ENCODE data around the gene RECQL5. TPM values are rescaled to one million over a fixed set of nuclear protein-coding genes. Genes with fewer than 3 reads are reported as not detected.

RECQL5 gene
- 7.8 TPM for total RNA-seq

GRCh38 chr17:75666959-75667790, at the start of gene RECQL5, which contains the start of gene SAP30BP:
RECQL5 (minus strand) TSS chr17:75667154; CDS start chr17:75666557, 597 bp downstream.
SAP30BP (plus strand) TSS chr17:75667338; CDS start chr17:75667373, 35 bp downstream.
- no peaks in the 10 kb centered on the region for H3K27me3 ChIP-seq (ENCODE audit: insufficient read depth, low read length)
- no peaks in the 10 kb centered on the region for H3K9me3 ChIP-seq (ENCODE audit: low read depth, low read length)
- peaks cover 33% of the 10 kb centered on the region for H3K4me1 ChIP-seq (ENCODE audit: insufficient read depth, low read length)
- H3K4me3 ChIP-seq (ENCODE audit: low read length): peak within 1 kb of the TSS; percentile 90

- Histone ChIP-seq H3K27me3 (ENCODE audit: insufficient read depth, low read length) (no peaks in the 10 kb centered on the region), H3K4me3 (ENCODE audit: low read length) (no peak overlapping the region), H3K9me3 (ENCODE audit: low read depth, low read length) (no peaks in the 10 kb centered on the region), H3K4me1 (ENCODE audit: insufficient read depth, low read length) (no peaks in the 10 kb centered on the region)
These were observed 45.5 kb upstream of the RECQL5 start for GRCh38 chr17:75712446-75712845.

- Histone ChIP-seq H3K4me3 (ENCODE audit: low read length) (no peak overlapping the region), H3K9me3 (ENCODE audit: low read depth, low read length) (no peaks in the 10 kb centered on the region), H3K4me1 (ENCODE audit: insufficient read depth, low read length) (no peaks in the 10 kb centered on the region)
These were observed 40.2 kb upstream of the RECQL5 start for GRCh38 chr17:75707079-75707571.

GRCh38 chr17:75706042-75706728, 39.2 kb upstream of the RECQL5 start:
- H3K4me3 ChIP-seq (ENCODE audit: low read length): no peak overlapping the region
- H3K4me1 ChIP-seq (ENCODE audit: insufficient read depth, low read length): no peaks in the 10 kb centered on the region
- H3K9me3 ChIP-seq (ENCODE audit: low read depth, low read length): no peaks in the 10 kb centered on the region
- H3K27me3 ChIP-seq (ENCODE audit: insufficient read depth, low read length): no peaks in the 10 kb centered on the region

More at GRCh38 chr17:75707079-75707571, 40.2 kb upstream of the RECQL5 start:
- no peaks in the 10 kb centered on the region for H3K27me3 ChIP-seq (ENCODE audit: insufficient read depth, low read length)

- H3K9me3 ChIP-seq (ENCODE audit: low read depth, low read length): no peaks in the 10 kb centered on the region
- no peak overlapping the region for H3K4me3 ChIP-seq (ENCODE audit: low read length)
- H3K27me3 ChIP-seq (ENCODE audit: insufficient read depth, low read length): no peaks in the 10 kb centered on the region
- H3K4me1 ChIP-seq (ENCODE audit: insufficient read depth, low read length): no peaks in the 10 kb centered on the region
These were observed 38.3 kb upstream of the RECQL5 start for GRCh38 chr17:75704963-75705875.

GRCh38 chr17:75703591-75703990, 36.6 kb upstream of the RECQL5 start:
- H3K4me3 ChIP-seq (ENCODE audit: low read length): no peak overlapping the region
- H3K27me3 ChIP-seq (ENCODE audit: insufficient read depth, low read length): no peaks in the 10 kb centered on the region
- no peaks in the 10 kb centered on the region for H3K4me1 ChIP-seq (ENCODE audit: insufficient read depth, low read length)
- no peaks in the 10 kb centered on the region for H3K9me3 ChIP-seq (ENCODE audit: low read depth, low read length)

GRCh38 chr17:75703191-75703590, 36.2 kb upstream of the RECQL5 start:
- H3K27me3 ChIP-seq (ENCODE audit: insufficient read depth, low read length): no peaks in the 10 kb centered on the region
- H3K9me3 ChIP-seq (ENCODE audit: low read depth, low read length): no peaks in the 10 kb centered on the region
- no peak overlapping the region for H3K4me3 ChIP-seq (ENCODE audit: low read length)
- no peaks in the 10 kb centered on the region for H3K4me1 ChIP-seq (ENCODE audit: insufficient read depth, low read length)

- no peaks in the 10 kb centered on the region for H3K27me3 ChIP-seq (ENCODE audit: insufficient read depth, low read length)
- no peaks in the 10 kb centered on the region for H3K4me1 ChIP-seq (ENCODE audit: insufficient read depth, low read length)
- H3K9me3 ChIP-seq (ENCODE audit: low read depth, low read length): no peaks in the 10 kb centered on the region
- no peak overlapping the region for H3K4me3 ChIP-seq (ENCODE audit: low read length)
These were observed 34.3 kb upstream of the RECQL5 start for GRCh38 chr17:75701288-75701687.

- H3K27me3 ChIP-seq (ENCODE audit: insufficient read depth, low read length): no peaks in the 10 kb centered on the region
- no peak overlapping the region for H3K4me3 ChIP-seq (ENCODE audit: low read length)
These were observed 31.7 kb upstream of the RECQL5 start for GRCh38 chr17:75698659-75699058.

GRCh38 chr17:75697651-75698291, 30.8 kb upstream of the RECQL5 start:
- H3K27me3 ChIP-seq (ENCODE audit: insufficient read depth, low read length): no peaks in the 10 kb centered on the region
- H3K4me1 ChIP-seq (ENCODE audit: insufficient read depth, low read length): no peaks in the 10 kb centered on the region
- no peak overlapping the region for H3K4me3 ChIP-seq (ENCODE audit: low read length)
- H3K9me3 ChIP-seq (ENCODE audit: low read depth, low read length): no peaks in the 10 kb centered on the region

More at GRCh38 chr17:75698659-75699058, 31.7 kb upstream of the RECQL5 start:
- Histone ChIP-seq H3K4me1 (ENCODE audit: insufficient read depth, low read length) (no peaks in the 10 kb centered on the region), H3K9me3 (ENCODE audit: low read depth, low read length) (no peaks in the 10 kb centered on the region)

GRCh38 chr17:75695830-75696271, 28.9 kb upstream of the RECQL5 start:
- H3K4me3 ChIP-seq (ENCODE audit: low read length): no peak overlapping the region
- no peaks in the 10 kb centered on the region for H3K9me3 ChIP-seq (ENCODE audit: low read depth, low read length)
- H3K27me3 ChIP-seq (ENCODE audit: insufficient read depth, low read length): no peaks in the 10 kb centered on the region
- H3K4me1 ChIP-seq (ENCODE audit: insufficient read depth, low read length): peaks cover 8% of the 10 kb centered on the region

GRCh38 chr17:75695141-75695829, 28.3 kb upstream of the RECQL5 start:
- H3K9me3 ChIP-seq (ENCODE audit: low read depth, low read length): no peaks in the 10 kb centered on the region
- no peak overlapping the region for H3K4me3 ChIP-seq (ENCODE audit: low read length)
- no peaks in the 10 kb centered on the region for H3K27me3 ChIP-seq (ENCODE audit: insufficient read depth, low read length)
- peaks cover 13% of the 10 kb centered on the region for H3K4me1 ChIP-seq (ENCODE audit: insufficient read depth, low read length)

GRCh38 chr17:75694536-75694935, 27.6 kb upstream of the RECQL5 start:
- H3K27me3 ChIP-seq (ENCODE audit: insufficient read depth, low read length): no peaks in the 10 kb centered on the region
- H3K9me3 ChIP-seq (ENCODE audit: low read depth, low read length): no peaks in the 10 kb centered on the region
- no peak overlapping the region for H3K4me3 ChIP-seq (ENCODE audit: low read length)
- H3K4me1 ChIP-seq (ENCODE audit: insufficient read depth, low read length): peaks cover 21% of the 10 kb centered on the region

Measured in mononuclear cell (primary cell).